ENCODE measurements around the gene GMDS. TPM values are rescaled to one million over a fixed set of nuclear protein-coding genes. Genes with fewer than 3 reads are reported as not detected.

Gene GMDS
- total RNA-seq, 4 donors from 2014 or later, result 9.5 to 32.8 (median 22.4) TPM

GRCh38 chr6:2140438-2141128, 104.8 kb downstream of the GMDS start:
- no peak for DNase-seq
- 87 to 94% methylated on average over 6 of the region's 6 CpGs for WGBS, 2 donors
- intact Hi-C loops (cut with DNase I), result no loop called here
- Histone ChIP-seq H3K9me3 (no peaks in the 10 kb centered on the region), H3K36me3 (no peaks in the 10 kb centered on the region), H3K4me3 (replicated peaks in 1 of 3) (no peak overlapping the region), H3K27ac (no peak overlapping the region), H3K4me1 (peaks cover 0 to 6% of the 10 kb centered on the region in 2 donors), H3K27me3 (no peaks in the 10 kb centered on the region)
- no peak for TF ChIP-seq CTCF (IDR thresholded peaks at IDR 0.05)
- TF ChIP-seq POLR2A (IDR thresholded peaks at IDR 0.05), result no peak

GRCh38 chr6:2135401-2135800, 110.0 kb downstream of the GMDS start:
- Histone ChIP-seq H3K27me3 (no peaks in the 10 kb centered on the region), H3K4me3 (replicated peaks in 1 of 3) (no peak overlapping the region), H3K9me3 (no peaks in the 10 kb centered on the region), H3K27ac (no peak overlapping the region), H3K4me1 (peaks cover 0 to 12% of the 10 kb centered on the region in 2 donors), H3K36me3 (no peaks in the 10 kb centered on the region)
- intact Hi-C loops (cut with DNase I), result no loop called here
- TF ChIP-seq POLR2A (IDR thresholded peaks at IDR 0.05), result no peak
- no peak for TF ChIP-seq CTCF (IDR thresholded peaks at IDR 0.05)
- WGBS, 2 donors, result 97 to 98% methylated on average over 2 of the region's 2 CpGs
- DNase-seq, result no peak

- intact Hi-C loops (cut with DNase I), result no loop called here
Observed at GRCh38 chr6:2134554-2134953, 110.9 kb downstream of the GMDS start.

GRCh38 chr6:2133716-2134310, 111.6 kb downstream of the GMDS start:
- H3K27me3 ChIP-seq, result no peaks in the 10 kb centered on the region
- no peak overlapping the region for H3K27ac ChIP-seq
- H3K4me1 ChIP-seq, result peaks cover 0 to 12% of the 10 kb centered on the region in 2 donors
- no peak overlapping the region for H3K4me3 ChIP-seq (replicated peaks in 1 of 3)
- no peaks in the 10 kb centered on the region for H3K9me3 ChIP-seq
- intact Hi-C loops (cut with DNase I), result no loop called here
- 76 to 84% methylated on average over 7 of the region's 7 CpGs for WGBS, 2 donors
- no peak for DNase-seq
- TF ChIP-seq CTCF (IDR thresholded peaks at IDR 0.05) (no peak), POLR2A (IDR thresholded peaks at IDR 0.05) (no peak)
- no peaks in the 10 kb centered on the region for H3K36me3 ChIP-seq

More at GRCh38 chr6:2134554-2134953, 110.9 kb downstream of the GMDS start:
- no peak for TF ChIP-seq CTCF (IDR thresholded peaks at IDR 0.05)
- no peak for TF ChIP-seq POLR2A (IDR thresholded peaks at IDR 0.05)
- no peaks in the 10 kb centered on the region for H3K27me3 ChIP-seq
- no peak overlapping the region for H3K27ac ChIP-seq
- DNase-seq, result no peak
- no peaks in the 10 kb centered on the region for H3K36me3 ChIP-seq
- H3K9me3 ChIP-seq, result no peaks in the 10 kb centered on the region
- H3K4me3 ChIP-seq (replicated peaks in 1 of 3), result no peak overlapping the region
- peaks cover 0 to 12% of the 10 kb centered on the region in 2 donors for H3K4me1 ChIP-seq

GRCh38 chr6:2132916-2133315, 112.5 kb downstream of the GMDS start:
- intact Hi-C loops (cut with DNase I), result no loop called here
- Histone ChIP-seq H3K4me3 (replicated peaks in 1 of 3) (no peak overlapping the region), H3K36me3 (no peaks in the 10 kb centered on the region), H3K27ac (no peak overlapping the region), H3K27me3 (no peaks in the 10 kb centered on the region), H3K4me1 (peaks cover 0 to 12% of the 10 kb centered on the region in 2 donors), H3K9me3 (no peaks in the 10 kb centered on the region)
- WGBS, 2 donors, result 71 to 79% methylated on average over 1 of the region's 1 CpG
- no peak for DNase-seq
- TF ChIP-seq CTCF (IDR thresholded peaks at IDR 0.05), result no peak
- no peak for TF ChIP-seq POLR2A (IDR thresholded peaks at IDR 0.05)
